Measurements from ENCODE around the gene A3GALT2.

Gene A3GALT2

DNA sequence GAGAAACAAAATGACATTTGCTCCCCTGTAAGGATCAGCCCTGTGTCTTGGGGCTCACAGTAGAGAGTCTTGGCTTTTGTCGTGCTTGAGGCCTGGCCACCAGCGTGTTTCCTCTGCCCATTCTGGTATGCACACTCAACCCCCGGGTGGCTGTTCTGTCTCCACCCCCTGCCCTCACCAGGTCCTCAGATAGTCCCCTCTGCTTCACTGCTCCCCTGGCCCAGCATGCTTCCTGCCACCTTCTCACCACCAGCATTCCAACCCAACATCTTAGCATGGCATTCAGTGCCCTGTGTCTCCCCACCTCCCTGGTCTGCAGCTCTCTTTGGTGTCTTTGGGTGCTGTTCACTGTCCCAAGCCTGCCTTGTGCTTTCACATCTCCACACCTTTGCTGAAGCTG is 48.4 kb downstream of the A3GALT2 start:
- DNase-seq (ENCODE audit: low read depth in 3 of 3): no peak

DNA sequence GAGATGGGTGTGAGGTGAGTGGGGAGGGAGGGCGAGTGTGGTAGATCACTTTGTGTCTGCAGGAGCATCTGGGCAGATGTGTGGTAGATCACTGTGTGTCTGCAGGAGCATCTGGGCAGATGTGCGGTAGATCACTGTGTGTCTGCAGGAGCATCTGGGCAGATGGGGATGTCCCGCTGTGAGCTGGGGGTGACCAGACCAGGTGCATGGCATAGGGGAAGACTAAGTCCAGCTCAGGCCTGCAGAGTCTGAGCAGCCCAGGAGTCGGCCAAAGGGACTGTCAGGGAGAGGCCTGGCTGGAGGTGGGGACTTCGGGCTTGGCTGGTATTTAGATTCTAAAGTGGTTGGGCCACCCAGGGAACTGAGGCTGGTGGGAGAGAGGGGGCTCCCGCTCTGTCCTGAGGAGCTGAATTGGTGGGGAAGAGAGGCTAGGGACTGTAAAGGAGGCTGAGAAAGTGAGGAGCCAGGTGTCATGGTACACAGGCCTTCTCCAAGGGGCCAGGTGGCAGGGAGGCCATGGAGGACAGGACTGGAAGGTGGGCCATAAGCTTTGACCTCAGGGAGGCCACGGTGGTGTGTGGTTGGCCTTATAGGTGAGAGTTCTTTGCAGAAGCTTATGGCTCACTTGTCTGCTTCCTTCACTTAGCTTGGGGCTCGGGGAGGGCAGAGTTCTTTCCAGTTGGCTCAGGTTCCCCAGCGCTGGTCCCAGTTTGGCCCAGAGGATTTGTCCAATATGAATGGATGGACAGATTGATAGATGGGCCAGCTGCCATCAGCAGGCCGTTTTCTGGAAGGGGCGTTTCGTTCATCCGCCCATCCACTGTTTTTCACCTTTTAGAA is 49.0 kb downstream of the A3GALT2 start:
- no peak for DNase-seq (ENCODE audit: low read depth in 3 of 3)

DNA sequence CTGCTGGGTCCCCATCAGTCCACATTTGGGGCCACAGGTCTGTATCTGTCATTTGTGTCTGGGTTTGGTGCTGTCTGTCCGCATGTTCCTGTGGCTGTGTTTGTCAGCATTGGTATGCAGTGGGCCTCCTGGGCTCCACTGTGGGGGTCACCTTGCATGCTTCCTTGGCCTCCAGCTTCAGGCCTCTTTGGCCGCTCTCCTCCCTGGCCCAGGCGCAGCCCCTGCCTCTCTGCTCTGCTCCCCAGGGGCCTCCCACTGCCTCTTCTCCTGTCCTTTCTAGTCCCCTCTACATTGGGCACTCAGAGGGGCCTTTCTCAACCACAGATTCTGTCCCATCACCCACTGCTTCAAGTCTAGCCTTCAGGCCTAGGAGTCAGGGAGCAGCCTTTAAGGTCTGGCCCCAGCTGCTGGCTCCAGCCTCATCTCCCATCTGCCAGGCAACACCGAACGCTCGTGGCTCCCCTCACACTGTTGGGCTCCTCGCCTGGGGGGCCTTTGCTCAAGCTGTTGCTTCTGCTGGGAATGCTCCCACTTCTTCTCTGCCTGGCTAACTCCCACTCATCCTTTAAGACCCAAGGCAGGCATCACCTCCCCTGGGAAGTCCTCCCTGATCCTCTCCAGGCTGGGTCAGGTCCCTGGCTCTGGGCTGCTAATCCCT is 50.0 kb downstream of the A3GALT2 start:
- DNase-seq (ENCODE audit: low read depth in 3 of 3): no peak

DNA sequence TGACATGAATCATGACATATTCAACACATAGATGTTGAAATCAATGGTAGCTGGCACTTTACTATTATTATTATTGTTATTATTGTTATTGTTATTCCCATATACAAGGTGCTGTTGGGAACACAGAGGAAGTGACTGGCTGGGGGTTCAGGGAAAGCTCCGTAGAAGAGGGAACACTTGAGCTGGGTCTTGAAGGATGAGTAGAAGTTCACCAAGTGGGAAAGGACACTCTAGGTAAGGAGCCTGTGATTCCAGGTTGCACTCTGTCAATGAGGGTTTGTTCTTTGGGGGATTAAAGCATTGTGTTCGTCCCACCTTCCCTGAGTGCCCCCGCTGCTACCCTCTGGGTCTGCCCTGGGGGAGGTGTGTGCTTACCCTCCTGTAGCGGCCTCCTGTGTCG is 50.5 kb downstream of the A3GALT2 start:
- DNase-seq (ENCODE audit: low read depth in 3 of 3): no peak

DNA sequence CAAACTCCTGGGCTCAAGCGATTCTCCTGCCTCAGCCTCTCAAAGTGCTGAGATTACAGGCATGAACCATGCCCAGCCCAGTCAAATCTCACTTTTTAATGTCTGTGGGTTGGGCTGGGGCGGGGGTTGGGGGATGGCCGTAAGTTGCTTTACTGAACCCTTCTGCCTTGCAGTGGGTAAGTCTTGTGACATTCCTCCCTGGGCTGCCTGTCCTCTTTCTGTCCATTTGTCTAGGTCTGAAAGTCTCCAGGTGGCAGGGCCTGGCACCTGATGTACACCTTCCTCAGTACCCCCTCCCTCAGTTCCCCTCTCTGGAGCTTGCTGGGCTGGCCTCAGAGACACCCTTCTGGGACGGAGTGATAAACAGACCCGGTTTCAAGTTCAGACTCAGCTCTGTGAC is 51.3 kb downstream of the A3GALT2 start:
- no peak for DNase-seq (ENCODE audit: low read depth in 3 of 3)

DNA sequence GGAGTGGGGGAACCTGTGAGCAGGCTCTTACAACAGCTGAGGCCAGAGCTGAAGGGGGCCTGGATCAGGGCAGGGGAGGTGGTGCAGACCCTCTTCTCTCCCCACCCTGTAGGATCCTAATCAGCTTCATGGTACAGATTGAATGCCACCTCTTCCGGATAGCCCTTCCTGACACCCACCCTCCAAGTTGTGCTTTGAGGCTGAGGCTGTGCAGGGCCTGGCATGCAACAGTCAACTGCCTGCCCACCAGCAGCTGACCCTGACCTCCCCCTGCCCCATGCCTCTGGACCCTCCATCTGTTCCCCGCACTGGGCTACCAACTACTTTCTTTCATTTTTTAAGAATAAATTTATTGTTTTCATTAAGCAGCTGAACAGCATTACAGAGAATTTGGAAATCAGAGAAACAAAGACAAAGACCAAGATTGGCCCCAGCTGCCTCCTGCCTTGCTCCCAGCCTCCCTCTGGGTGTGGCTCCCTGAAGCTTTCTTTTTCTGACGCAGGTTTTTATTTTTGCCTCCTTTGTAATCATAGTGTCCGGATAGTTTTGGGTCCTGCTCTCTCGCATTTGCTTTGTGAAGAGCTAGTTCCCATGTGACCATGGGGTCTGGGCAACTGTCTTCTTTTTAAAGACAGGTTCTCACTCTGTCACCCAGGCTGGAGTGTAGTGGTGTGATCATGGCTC is 51.8 kb downstream of the A3GALT2 start:
- DNase-seq (ENCODE audit: low read depth in 3 of 3): no peak

DNA sequence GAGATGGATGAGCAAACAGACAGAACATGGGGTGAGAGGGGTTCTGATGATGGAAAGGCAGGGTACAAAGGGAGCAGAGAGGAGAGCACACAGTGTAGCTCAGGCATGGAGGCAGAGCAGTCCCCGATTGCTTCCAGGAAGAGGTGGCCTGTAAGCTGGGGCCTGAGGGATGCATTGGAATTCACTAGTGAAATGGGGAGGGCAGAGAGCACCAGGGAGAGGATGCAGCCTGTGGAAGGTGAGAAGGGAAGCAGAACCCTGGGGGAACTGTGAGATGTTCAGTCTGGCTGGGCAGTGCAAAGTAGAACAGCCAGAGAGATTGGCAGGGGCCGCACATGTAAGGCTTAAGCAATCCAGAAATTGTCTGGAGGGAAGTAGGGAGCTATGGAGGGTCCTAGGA is 52.4 kb downstream of the A3GALT2 start:
- DNase-seq (ENCODE audit: low read depth in 3 of 3): no peak

DNA sequence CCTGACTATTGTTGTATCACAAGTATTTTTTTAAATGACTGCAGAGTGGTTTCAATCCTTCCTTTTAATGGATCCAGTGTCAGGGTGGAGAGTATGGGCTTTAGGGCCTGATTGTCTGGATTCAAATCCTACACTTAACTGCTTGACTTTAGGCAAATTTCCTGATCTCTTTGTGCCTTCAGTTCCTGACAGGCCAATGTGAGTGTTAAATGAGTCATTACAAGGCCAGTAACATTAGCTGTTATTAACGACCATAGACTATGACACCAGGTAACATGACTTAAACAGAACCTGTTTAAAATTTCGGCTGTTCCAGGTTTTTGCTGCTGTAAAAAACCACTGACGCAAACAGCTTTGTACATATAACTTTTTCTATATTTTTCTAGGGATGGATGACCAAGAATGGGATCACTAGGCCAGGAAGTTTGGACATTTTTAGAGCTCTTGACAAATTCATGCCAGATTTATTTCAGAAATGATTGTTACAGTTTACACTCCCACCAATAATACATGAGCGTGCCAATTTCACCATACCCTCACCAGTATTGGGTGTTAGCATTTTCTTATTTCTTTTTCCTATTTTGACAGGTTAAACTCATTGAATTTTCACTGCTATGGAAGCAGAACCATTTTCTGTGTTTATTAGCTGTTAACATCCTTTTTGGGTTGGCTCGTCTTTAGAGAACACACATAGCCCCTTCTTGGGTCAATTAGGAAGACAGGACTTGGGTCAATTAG is 53.3 kb downstream of the A3GALT2 start:
- no peak for DNase-seq (ENCODE audit: low read depth in 3 of 3)

DNA sequence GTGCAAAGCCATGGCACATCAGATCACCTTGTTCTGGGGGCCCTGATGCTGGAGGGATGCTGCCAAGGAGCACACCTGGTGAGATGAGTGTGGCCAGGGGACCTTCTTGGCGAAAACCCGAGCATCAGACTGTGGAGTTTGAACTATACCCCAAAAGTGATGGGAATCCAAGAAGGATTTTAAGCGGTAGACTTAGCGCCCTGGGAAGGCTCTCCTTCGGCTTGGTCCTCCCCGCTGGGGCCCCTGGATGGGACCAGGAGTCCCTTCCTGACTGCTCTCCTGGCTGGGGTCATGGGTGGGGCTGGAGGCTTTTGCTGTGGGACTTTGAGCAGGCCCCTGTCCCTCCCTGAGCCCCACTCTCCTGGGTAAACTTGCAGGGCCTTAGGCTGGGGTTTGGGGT is 54.1 kb downstream of the A3GALT2 start:
- no peak for DNase-seq (ENCODE audit: low read depth in 3 of 3)

DNA sequence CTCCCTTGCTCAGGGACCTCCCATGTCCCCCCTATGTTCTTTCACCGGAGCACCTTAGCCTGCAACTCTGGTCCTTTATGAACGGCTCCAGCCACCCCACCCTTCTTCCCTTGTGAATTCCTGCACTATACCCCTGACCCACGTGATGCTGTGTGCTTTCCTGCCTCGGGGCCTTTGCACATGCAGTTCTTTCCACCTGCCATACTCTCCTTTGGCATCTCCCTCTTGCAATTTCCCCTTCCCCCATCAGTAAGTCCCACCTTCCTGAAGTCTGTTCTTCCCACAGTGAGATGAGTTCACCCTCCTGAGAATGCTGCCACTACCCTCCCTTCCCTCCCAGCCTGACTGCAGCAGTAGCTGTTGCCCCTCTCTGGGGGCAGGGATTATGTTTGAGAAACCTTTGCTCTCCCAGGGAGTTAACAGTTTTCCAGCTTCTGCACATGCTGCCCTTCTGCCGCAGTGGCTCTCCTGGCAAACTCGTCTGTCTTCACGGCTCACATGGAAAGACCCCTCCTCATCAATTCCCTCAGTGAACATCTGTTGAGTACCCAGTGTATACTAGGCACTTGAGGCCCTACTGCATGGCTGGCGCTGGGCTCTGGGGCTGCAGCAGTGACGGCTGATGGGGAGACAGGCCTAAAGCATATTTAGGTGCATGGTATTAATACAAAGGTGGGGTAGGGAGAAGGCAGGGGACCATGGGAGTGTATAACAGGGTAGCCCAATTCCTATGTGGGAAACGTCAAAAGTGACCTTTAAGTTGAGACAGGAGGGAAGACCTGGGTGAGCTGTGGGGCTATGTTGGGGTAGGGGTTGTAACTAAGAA is 54.9 kb downstream of the A3GALT2 start:
- DNase-seq (ENCODE audit: low read depth in 3 of 3): no peak

DNA sequence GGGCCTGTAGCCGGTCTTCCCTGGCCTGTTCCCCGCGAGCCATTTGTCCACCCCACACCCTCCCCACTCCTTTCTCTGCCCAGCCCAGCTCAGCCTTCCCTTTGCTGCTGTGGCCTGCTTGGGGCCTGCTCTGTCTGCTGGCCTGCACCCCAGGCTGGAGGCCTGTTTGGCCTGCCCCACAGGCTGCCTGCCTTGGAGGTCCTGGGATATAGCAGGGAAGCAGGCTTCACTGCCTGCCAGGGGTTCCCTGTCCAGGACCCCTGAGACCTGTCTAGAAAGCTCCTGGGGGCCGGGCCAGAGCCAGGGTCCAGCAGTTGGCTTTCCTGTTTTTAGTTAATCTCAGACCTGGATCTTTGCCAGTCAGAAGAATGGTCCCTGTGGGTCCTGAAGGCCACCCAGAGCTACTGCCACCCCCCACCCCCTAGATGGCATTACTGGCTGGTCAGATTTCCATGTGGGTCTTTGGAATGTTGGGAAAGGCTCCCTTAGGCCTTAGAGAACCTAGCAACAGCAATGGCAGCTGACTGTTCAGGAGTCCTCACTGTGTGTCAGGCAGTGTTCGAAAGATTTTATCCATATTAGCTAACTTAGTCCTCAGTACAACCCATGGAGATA is 56.9 kb downstream of the A3GALT2 start:
- DNase-seq (ENCODE audit: low read depth in 3 of 3): no peak

DNA sequence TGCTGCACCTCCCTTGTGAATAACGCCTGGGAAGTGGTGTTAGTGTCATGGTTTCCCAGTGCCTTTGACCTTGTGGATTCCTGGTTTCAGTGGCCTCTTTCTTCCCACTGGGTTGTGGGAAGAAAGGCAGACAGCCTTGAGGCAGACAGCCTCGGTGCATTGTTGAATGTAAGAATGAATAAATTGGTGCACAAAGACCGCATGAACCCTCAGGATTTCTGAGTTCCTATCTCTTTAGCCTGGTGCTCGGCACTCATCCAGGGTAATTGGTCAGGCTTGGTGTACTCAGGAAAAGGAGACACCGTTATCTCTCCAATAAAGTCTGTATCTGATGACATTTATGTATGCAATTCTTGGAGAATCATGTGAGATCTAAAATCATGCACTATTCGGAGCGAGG is 59.6 kb downstream of the A3GALT2 start:
- no peak for DNase-seq (ENCODE audit: low read depth in 3 of 3)

DNA sequence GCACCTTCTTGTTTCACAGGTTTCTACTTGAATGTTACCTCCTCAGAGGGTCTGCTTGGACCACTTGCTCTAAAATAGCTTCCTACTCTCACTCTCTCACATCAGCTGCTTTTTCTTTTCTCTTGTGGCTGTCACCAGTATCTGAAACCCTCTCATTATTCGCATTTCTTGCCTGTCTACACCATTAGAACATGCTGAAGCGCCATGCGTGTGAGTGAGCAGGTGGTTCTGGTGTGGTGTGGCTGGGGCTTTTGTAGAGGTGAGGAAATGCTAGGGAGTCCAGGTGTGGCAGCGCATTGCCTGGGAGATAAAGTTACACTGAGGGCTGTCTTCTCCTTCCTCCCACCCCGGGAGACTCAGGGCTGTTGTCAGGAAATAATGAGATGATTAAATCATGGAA is 60.5 kb downstream of the A3GALT2 start:
- DNase-seq (ENCODE audit: low read depth in 3 of 3): no peak

DNA sequence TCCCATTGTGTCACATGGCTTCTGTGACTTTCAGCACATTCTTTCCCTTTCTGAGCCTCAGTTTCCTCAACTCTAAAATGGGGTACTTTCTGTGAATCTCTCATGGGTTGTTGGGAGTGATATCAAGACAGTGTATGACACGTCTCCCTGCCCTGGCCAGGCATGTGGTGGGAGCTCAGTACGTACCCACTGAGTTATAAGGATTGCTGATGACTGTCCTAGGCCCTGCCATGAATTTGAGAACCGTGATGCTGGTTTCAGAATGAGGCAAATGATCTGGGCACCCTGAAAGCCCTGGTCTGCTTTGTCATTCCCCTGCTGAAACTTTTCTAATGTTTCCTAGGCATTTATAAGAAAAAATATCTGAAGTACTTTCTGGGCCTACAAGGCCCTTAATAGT is 61.0 kb downstream of the A3GALT2 start:
- no peak for DNase-seq (ENCODE audit: low read depth in 3 of 3)

DNA sequence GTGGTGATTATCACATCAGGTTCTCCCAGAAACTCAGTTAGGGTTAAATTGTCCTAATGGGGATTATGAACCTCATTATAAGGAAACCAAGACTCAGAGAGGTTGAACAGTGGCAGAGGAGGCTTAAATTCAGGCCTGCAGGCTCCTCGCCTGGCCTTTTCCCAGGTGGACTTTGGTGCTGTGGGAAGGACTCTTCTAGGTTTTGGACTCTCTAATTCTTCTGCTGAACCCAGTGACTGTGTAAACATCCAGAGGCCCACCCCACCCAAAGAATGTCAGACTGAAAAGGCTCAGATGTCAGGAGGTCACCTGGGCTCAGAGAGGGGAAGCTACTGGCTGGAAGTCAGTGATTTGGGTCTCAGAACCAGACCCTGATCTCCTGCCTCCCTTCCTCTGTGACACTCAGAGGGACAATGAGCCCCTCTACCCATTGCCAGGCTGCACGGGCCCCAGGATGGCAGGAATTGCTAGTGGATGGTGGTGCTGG is 62.1 kb downstream of the A3GALT2 start:
- no peak for DNase-seq (ENCODE audit: low read depth in 3 of 3)

DNA sequence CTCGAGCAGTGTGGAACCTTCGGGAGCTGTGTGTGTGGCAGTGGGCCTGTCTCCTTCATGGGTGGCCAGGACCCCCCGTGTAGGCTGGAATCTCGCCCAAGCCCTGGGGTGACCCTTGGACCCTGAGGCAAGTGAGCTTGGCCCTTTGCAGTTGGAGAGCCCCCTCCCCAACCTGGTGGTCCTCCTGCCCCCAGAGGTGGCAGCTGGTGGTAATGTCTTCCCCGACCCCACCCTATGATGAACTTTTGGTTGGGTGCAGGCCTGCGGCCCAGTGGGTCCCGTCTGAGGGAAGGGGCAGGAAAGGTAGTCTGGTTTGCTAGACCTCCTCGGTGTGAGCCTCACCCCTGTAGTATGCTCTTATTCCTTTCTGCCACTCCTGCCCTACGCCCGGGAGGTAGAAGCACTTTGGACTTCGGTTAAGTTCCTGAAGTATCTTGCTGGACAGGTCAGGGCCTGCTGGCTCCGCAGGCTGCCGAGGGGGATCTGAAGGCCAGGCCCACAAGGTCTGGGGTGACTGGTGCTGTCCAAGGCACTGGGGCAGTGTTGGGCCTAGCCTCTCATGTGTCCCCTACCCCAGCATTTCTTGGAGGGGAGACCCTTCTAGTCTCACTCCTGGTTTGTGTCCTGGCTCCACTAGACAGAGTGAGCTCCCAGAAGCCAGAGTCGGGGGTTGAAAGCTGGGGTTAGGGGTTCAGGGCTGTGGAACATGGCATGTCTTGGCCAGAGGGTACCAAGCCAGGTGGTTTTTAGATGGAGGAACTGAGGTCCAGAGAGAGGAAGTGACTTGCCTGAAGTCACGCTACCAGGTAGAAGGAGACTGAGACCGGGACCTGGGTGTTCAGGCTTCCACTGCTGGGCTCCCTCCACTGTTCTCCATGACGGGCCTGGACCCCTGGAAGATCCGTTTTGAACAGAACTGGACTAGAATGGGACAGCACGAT is 62.9 kb downstream of the A3GALT2 start:
- no peak for DNase-seq (ENCODE audit: low read depth in 3 of 3)

DNA sequence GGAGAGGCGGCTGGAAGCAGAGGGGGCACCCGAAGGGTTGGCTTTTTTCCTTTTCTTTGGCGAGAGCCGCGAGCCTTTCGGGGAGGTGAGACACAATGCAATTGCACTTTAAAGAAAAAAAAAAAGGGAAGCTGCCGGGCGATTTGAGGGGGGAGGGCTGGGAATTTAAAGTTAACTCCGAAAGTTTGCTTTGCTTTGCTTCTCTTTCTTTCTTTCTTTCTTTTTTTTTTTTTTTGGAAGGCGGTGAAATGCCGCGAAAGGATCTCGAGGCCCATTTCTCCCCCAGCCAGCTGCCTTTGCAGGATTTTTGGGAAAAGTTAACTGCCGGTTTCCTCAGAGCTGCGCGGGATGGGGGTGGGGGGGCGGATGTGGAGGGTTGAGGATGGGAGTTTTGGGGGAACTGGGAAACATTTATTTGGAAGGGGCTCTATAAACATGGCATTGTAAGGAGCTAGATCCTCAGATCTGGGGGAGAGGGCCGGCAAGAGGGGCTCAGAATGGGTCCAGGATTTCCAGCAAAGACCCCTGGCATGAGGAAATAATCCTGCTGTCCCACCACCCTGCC is 63.6 kb downstream of the A3GALT2 start:
- DNase-seq (ENCODE audit: low read depth in 3 of 3): no peak
